Measurements from ENCODE around the gene IL25.

Gene IL25

DNA sequence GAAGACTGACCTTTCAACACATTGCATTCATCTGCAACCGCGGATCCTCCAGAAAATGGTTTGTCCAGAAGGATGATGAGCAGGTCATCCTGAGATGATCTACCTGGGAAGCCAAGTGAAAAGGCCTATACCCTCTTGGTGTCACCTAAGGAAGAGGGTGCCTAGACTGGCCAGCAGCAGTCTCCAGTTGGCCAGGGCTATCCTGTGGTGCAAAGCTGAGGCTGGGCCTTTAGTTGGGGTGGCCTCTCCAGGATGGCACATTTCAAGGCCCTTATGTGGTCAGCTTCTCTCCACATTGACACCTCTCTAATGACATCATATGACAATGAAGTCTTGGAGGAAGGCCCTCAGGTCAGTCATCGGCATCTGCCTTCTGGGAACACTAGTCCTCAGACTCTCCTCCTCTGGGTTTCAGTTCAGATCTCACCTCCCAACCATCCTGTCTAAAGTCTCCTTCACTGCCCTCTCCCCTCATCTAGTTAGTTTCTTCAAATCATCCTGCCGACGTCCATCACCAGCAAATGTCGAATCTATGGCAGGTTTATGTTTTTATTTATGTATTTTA lies 16.7 kb upstream of the IL25 start:
- no peak overlapping the region for H3K27ac ChIP-seq
- TF ChIP-seq CTCF (conservative IDR thresholded peaks at IDR 0.05) (no peak), ZFX (IDR thresholded peaks at IDR 0.05) (no peak)

DNA sequence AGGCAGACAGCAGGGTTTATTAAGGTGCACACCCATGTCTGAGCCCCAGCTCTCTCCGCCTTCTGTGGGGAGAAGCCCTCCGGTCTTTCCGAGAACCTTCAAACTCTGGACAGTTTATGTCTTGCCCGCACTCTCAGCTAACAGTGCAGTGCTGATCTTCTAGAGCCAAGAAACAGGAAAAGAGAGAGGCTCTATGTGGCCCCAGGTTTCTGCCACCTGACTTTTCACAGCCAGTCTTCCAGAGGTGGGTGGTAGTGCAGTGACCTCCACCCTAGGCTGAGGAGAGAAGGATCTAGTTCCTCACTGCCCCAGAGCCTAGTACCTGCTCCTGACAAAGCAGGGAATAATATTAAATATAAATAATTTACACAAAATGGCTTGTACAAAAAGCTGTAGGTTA lies 15.9 kb upstream of the IL25 start:
- H3K27ac ChIP-seq = no peak overlapping the region
- TF ChIP-seq CTCF (conservative IDR thresholded peaks at IDR 0.05) = no peak
- TF ChIP-seq ZFX (IDR thresholded peaks at IDR 0.05) = no peak

- H3K27ac ChIP-seq = no peak overlapping the region
- no peak for TF ChIP-seq CTCF (conservative IDR thresholded peaks at IDR 0.05)
- no peak for TF ChIP-seq ZFX (IDR thresholded peaks at IDR 0.05)
These were observed 15.3 kb upstream of the IL25 start for GRCh38 chr14:23357261-23357660.

- TF ChIP-seq ZFX (IDR thresholded peaks at IDR 0.05) (no peak), CTCF (conservative IDR thresholded peaks at IDR 0.05) (no peak)
- no peak overlapping the region for H3K27ac ChIP-seq
These were observed 14.6 kb upstream of the IL25 start for GRCh38 chr14:23358042-23358441.

- TF ChIP-seq ZFX (IDR thresholded peaks at IDR 0.05) (no peak), CTCF (conservative IDR thresholded peaks at IDR 0.05) (no peak)
- no peak overlapping the region for H3K27ac ChIP-seq
These were observed 13.9 kb upstream of the IL25 start for GRCh38 chr14:23358553-23359166.

GRCh38 chr14:23359167-23359626 lies 13.4 kb upstream of the IL25 start:
- TF ChIP-seq CTCF (conservative IDR thresholded peaks at IDR 0.05) = no peak
- no peak for TF ChIP-seq ZFX (IDR thresholded peaks at IDR 0.05)
- no peak overlapping the region for H3K27ac ChIP-seq

- TF ChIP-seq CTCF (conservative IDR thresholded peaks at IDR 0.05) (no peak), ZFX (IDR thresholded peaks at IDR 0.05) (no peak)
- H3K27ac ChIP-seq = no peak overlapping the region
These were observed 12.7 kb upstream of the IL25 start for GRCh38 chr14:23359722-23360447.

Data from C4-2B (cell line).